Fibroblast of skin of abdomen (primary cell): Measurements from ENCODE around the gene PIBF1. TPM values are rescaled to one million over a fixed set of nuclear protein-coding genes. Genes with fewer than 3 reads are reported as not detected.
"Not testable (repeated sequence)": the region's sequence is repeated elsewhere in the genome, so short reads cannot be mapped to it uniquely, and the experiment has no call there.

Experiments
- DNase-seq: peaks from one replicate; pipeline ENCODE4 v3.0.0-alpha.2; 2013
- polyA plus RNA-seq, 2 experiments: library from polyadenylated mRNA; unstranded; fragments of 120-200 nt; gene quantifications; one replicate each; pipeline ENCODE4 v1.2.1, GENCODE V29; 2013; ENCODE audit not compliant: insufficient read length in 2 of 2

Gene PIBF1
- polyA plus RNA-seq (2013, experiment 1 of 2; ENCODE audit: insufficient read length): 19.8 TPM
- 19.9 TPM for polyA plus RNA-seq (2013, experiment 2 of 2; ENCODE audit: insufficient read length)

- DNase-seq: peak; percentile 99
Observed at GRCh38 chr13:72781451-72782439, at the start of gene PIBF1, which contains the start of gene DIS3. PIBF1 (plus strand) TSS chr13:72782133; CDS start chr13:72783470, 1,337 bp downstream. DIS3 (minus strand) TSS chr13:72781900; CDS start chr13:72781832, 68 bp downstream.

GRCh38 chr13:72737033-72737432 is 44.9 kb upstream of the PIBF1 start:
- no peak for DNase-seq

- DNase-seq: no peak
Observed at GRCh38 chr13:72740015-72740414, 41.9 kb upstream of the PIBF1 start.

GRCh38 chr13:72745260-72745659 is 36.7 kb upstream of the PIBF1 start:
- no peak for DNase-seq

- DNase-seq: no peak
Observed at GRCh38 chr13:72751220-72751619, 30.7 kb upstream of the PIBF1 start.

GRCh38 chr13:72754111-72754510 is 27.8 kb upstream of the PIBF1 start:
- DNase-seq: no peak

GRCh38 chr13:72757792-72758535 is 24.0 kb upstream of the PIBF1 start:
- DNase-seq: no peak

- no peak for DNase-seq
Observed at GRCh38 chr13:72760189-72760588, 21.7 kb upstream of the PIBF1 start.

- no peak for DNase-seq
Observed at GRCh38 chr13:72763411-72763810, 18.5 kb upstream of the PIBF1 start.

GRCh38 chr13:72774019-72774418 is 7.9 kb upstream of the PIBF1 start:
- no peak for DNase-seq

GRCh38 chr13:72782717-72783116 is 784 bp downstream of the PIBF1 start:
- DNase-seq: peak; percentile 4

- not testable (repeated sequence) for DNase-seq
Observed at GRCh38 chr13:72784679-72785078, 2.7 kb downstream of the PIBF1 start.

GRCh38 chr13:72788831-72789230 is 6.9 kb downstream of the PIBF1 start:
- no peak for DNase-seq

- DNase-seq: no peak
Observed at GRCh38 chr13:72792640-72793039, 10.7 kb downstream of the PIBF1 start.

- no peak for DNase-seq
Observed at GRCh38 chr13:72798817-72799216, 16.9 kb downstream of the PIBF1 start.

GRCh38 chr13:72804301-72804700 is 22.4 kb downstream of the PIBF1 start:
- DNase-seq: no peak

- DNase-seq: no peak
Observed at GRCh38 chr13:72805676-72806346, 23.9 kb downstream of the PIBF1 start.

GRCh38 chr13:72806514-72806913 is 24.6 kb downstream of the PIBF1 start:
- not testable (repeated sequence) for DNase-seq

GRCh38 chr13:72808917-72809500 is 27.1 kb downstream of the PIBF1 start:
- peak; percentile 3 for DNase-seq

GRCh38 chr13:72820156-72820897 is 38.4 kb downstream of the PIBF1 start:
- peak; percentile 65 for DNase-seq

GRCh38 chr13:72820898-72821279 is 39.0 kb downstream of the PIBF1 start:
- DNase-seq: no peak
